Measurements from ENCODE around the gene MCTP1. TPM values are rescaled to one million over a fixed set of nuclear protein-coding genes. Genes with fewer than 3 reads are reported as not detected.

MCTP1 gene
- total and polyA plus RNA-seq, 2 of the 13 experiments (the other 11 are each of a cell fraction or from before 2014, with no cell fraction given) = 0.15 to 0.48 TPM

GRCh38 chr5:94691949-94692348 is 592.9 kb downstream of the MCTP1 start (continued):
- TF ChIP-seq, protein P1, sequence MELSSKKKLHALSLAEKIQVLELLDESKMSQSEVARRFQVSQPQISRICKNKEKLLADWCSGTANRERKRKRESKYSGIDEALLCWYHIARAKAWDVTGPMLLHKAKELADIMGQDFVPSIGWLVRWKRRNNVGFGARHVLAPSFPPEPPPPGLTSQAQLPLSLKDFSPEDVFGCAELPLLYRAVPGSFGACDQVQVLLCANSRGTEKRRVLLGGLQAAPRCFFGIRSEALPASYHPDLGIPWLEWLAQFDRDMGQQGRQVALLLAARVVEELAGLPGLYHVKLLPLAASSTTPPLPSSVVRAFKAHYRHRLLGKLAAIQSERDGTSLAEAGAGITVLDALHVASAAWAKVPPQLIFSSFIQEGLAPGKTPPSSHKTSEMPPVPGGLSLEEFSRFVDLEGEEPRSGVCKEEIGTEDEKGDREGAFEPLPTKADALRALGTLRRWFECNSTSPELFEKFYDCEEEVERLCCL (CRISPR knock-in tag; IDR thresholded peaks at IDR 0.05; ENCODE audit: borderline replicate concordance) = no peak

DNA sequence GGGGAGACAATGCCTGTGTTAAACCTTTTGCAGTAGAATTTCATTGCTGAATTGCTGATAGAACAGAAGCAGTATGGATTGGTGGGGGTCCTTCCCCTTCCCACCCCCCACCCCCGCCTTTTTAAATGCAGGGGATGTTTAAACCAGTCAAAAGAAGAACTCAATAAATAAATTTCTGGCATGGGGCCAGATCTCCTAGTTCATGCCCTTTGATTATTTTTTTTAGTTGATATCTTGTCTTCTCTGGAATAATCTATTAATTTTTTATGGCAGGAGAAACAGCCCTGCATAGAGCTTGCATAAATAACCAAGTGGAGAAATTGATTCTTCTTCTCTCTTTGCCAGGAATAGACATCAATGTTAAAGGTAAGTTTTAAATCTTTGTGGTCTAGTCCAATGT is 593.6 kb downstream of the MCTP1 start:
- no peak overlapping the region for H3K9ac ChIP-seq (ENCODE audit: insufficient read depth, low read depth, low read length)
- ATAC-seq (no peak), FAIRE-seq (no peak), DNase-seq (ENCODE audit: low spot score) (no peak)
- H3K9me3 ChIP-seq (ENCODE audit: low read length) = no peaks in the 10 kb centered on the region
- in situ Hi-C loops (cut with HindIII; ENCODE audit: extremely low pct_ligation_motif_present, low pct_unique_long_range_greater_than_20kb) = no loop called here
- POLR2A ChIA-PET = no interaction called here
- H3K27me3 ChIP-seq (ENCODE audit: control insufficient read depth in 1 of 2, insufficient read depth in 2 of 2, low read length in 2 of 2) = no peaks in the 10 kb centered on the region
- CTCF ChIA-PET (ENCODE audit: low intra/inter-chr PET ratio, low total read pairs) = no interaction called here
- H2AFZ ChIP-seq (ENCODE audit: low read length) = no peak overlapping the region
- intact Hi-C loops (cut with micrococcal nuclease; ENCODE audit: unreplicated experiment) = no loop called here
- H3K27ac ChIP-seq (ENCODE audit: extremely low read length, insufficient read depth, low read length) = no peak overlapping the region
- no peaks in the 10 kb centered on the region for H3K4me1 ChIP-seq (ENCODE audit: insufficient read depth, low read length)
- TF ChIP-seq ZFX (CRISPR knock-in tag; IDR thresholded peaks at IDR 0.05; ENCODE audit: low read depth) (no peak), ZNF276 (CRISPR knock-in tag; IDR thresholded peaks at IDR 0.05; ENCODE audit: low read depth) (no peak), SIX1 (CRISPR knock-in tag; IDR thresholded peaks at IDR 0.05; ENCODE audit: borderline replicate concordance) (no peak), ZNF317 (CRISPR knock-in tag; IDR thresholded peaks at IDR 0.05) (no peak), ZNF569 (CRISPR knock-in tag; IDR thresholded peaks at IDR 0.05; ENCODE audit: borderline replicate concordance) (no peak), SMYD3 (CRISPR knock-in tag; IDR thresholded peaks at IDR 0.05) (no peak), ZNF546 (CRISPR knock-in tag; conservative IDR thresholded peaks at IDR 0.05) (no peak), RXRA (CRISPR knock-in tag; IDR thresholded peaks at IDR 0.05) (no peak), NFIB (CRISPR knock-in tag; IDR thresholded peaks at IDR 0.05; ENCODE audit: borderline replicate concordance) (no peak), ZNF616 (CRISPR knock-in tag; IDR thresholded peaks at IDR 0.05; ENCODE audit: low read depth) (no peak), NAIF1 (CRISPR knock-in tag; IDR thresholded peaks at IDR 0.05; ENCODE audit: borderline replicate concordance) (no peak), DDIT3 (CRISPR knock-in tag; IDR thresholded peaks at IDR 0.05) (no peak), TRIM24 (CRISPR knock-in tag; IDR thresholded peaks at IDR 0.05) (no peak)
- TF ChIP-seq, protein P2, sequence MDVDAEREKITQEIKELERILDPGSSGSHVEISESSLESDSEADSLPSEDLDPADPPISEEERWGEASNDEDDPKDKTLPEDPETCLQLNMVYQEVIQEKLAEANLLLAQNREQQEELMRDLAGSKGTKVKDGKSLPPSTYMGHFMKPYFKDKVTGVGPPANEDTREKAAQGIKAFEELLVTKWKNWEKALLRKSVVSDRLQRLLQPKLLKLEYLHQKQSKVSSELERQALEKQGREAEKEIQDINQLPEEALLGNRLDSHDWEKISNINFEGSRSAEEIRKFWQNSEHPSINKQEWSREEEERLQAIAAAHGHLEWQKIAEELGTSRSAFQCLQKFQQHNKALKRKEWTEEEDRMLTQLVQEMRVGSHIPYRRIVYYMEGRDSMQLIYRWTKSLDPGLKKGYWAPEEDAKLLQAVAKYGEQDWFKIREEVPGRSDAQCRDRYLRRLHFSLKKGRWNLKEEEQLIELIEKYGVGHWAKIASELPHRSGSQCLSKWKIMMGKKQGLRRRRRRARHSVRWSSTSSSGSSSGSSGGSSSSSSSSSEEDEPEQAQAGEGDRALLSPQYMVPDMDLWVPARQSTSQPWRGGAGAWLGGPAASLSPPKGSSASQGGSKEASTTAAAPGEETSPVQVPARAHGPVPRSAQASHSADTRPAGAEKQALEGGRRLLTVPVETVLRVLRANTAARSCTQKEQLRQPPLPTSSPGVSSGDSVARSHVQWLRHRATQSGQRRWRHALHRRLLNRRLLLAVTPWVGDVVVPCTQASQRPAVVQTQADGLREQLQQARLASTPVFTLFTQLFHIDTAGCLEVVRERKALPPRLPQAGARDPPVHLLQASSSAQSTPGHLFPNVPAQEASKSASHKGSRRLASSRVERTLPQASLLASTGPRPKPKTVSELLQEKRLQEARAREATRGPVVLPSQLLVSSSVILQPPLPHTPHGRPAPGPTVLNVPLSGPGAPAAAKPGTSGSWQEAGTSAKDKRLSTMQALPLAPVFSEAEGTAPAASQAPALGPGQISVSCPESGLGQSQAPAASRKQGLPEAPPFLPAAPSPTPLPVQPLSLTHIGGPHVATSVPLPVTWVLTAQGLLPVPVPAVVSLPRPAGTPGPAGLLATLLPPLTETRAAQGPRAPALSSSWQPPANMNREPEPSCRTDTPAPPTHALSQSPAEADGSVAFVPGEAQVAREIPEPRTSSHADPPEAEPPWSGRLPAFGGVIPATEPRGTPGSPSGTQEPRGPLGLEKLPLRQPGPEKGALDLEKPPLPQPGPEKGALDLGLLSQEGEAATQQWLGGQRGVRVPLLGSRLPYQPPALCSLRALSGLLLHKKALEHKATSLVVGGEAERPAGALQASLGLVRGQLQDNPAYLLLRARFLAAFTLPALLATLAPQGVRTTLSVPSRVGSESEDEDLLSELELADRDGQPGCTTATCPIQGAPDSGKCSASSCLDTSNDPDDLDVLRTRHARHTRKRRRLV (CRISPR knock-in tag; IDR thresholded peaks at IDR 0.05) = no peak
- BruUV-seq (replicated peaks) = no TSS peak
- H3K36me3 ChIP-seq (replicated peaks in 1 of 2; ENCODE audit: control insufficient read depth in 1 of 2, insufficient read depth in 2 of 2, low read length in 2 of 2) = peaks cover 0 to 15% of the 10 kb centered on the region in 2 experiments; a peak in 3 of 5 replicates
- H3K4me3 ChIP-seq (replicated peaks in 1 of 3; ENCODE audit: insufficient read depth in 1 of 3, low read depth in 2 of 3, low read length in 3 of 3) = no peak overlapping the region
- H3K79me2 ChIP-seq (ENCODE audit: insufficient read depth, low read length) = no peaks in the 10 kb centered on the region
- H4K20me1 ChIP-seq (ENCODE audit: insufficient read depth, low read length) = no peaks in the 10 kb centered on the region
- WGBS (ENCODE audit: low lambda C conversion rate) = 91% methylated on average over 1 of the region's 1 CpG
- H3K4me2 ChIP-seq (ENCODE audit: low read depth, low read length) = no peak overlapping the region
